Mesothelial cell of epicardium (in vitro differentiated cells): Measurements from ENCODE around the gene NRSN2. TPM values are rescaled to one million over a fixed set of nuclear protein-coding genes. Genes with fewer than 3 reads are reported as not detected.
"Not testable (repeated sequence)": the region's sequence is repeated elsewhere in the genome, so short reads cannot be mapped to it uniquely, and the experiment has no call there.

Experiments
- DNase-seq, 2 experiments: peaks; one replicate each; pipeline ENCODE4 v3.0.0; 2021; ENCODE audit warnings: low spot score in 2 of 2; ENCODE audit not compliant: unreplicated experiment in 2 of 2
- H3K27ac Mint-ChIP-seq: 2 replicates; pipeline ENCODE4 v1.8.0; 2021; ENCODE audit warnings: mixed read lengths
- H3K27me3 Mint-ChIP-seq: 2 replicates; pipeline ENCODE4 v1.8.0; 2021; ENCODE audit warnings: low read depth, mixed read lengths
- H3K36me3 Mint-ChIP-seq: 2 replicates; pipeline ENCODE4 v1.8.0; 2021; ENCODE audit warnings: mixed read lengths
- H3K4me1 Mint-ChIP-seq: 2 replicates; pipeline ENCODE4 v1.8.0; 2021; ENCODE audit warnings: mixed read lengths
- H3K4me3 Mint-ChIP-seq: 2 replicates; pipeline ENCODE4 v1.8.0; 2021; ENCODE audit warnings: mild to moderate bottlenecking, moderate library complexity, mixed read lengths
- H3K9me3 Mint-ChIP-seq: 2 replicates; pipeline ENCODE4 v1.8.0; 2021; ENCODE audit warnings: mixed read lengths
- total RNA-seq: library from RNA; stranded (reverse); gene quantifications from 3 replicates; pipeline ENCODE4 v1.2.1, GENCODE V29; 2021
- TF ChIP-seq, protein P1 (sequence below): fragments of 200-600 bp; sonication (generic); IDR thresholded peaks from one replicate; pipeline ENCODE4 v1.5.0; 2021; ENCODE audit warnings: antibody characterized with exemption; ENCODE audit not compliant: unreplicated experiment

The NRSN2 gene
- total RNA-seq, 1 donor from 2014 or later = 46.2 TPM

DNA sequence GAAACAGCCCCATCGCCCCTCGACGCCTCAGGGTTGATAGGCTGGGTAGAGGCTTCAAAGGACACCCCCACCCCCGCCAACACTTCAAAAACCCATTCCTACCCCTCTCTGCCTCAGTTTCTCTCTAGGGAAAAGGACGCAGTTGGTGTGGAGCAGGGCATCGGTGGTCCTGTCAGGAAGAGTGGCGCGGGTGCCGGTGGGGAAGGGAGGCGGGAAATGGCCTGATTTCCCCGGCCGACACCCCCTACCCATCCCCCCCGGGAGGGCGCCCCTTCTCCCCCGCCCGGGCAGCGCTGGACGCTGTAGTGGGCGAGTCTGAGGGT, 367 bp downstream of the NRSN2 start:
- Mint-ChIP-seq H3K4me3 (peak overlapping the region; percentile 83), H3K27me3 (no peaks in the 10 kb centered on the region), H3K9me3 (no peaks in the 10 kb centered on the region), H3K27ac (peak overlapping the region; percentile 95), H3K4me1 (peaks cover 14% of the 10 kb centered on the region), H3K36me3 (peaks cover 9% of the 10 kb centered on the region)
- no peak for DNase-seq
- TF ChIP-seq, protein P1, sequence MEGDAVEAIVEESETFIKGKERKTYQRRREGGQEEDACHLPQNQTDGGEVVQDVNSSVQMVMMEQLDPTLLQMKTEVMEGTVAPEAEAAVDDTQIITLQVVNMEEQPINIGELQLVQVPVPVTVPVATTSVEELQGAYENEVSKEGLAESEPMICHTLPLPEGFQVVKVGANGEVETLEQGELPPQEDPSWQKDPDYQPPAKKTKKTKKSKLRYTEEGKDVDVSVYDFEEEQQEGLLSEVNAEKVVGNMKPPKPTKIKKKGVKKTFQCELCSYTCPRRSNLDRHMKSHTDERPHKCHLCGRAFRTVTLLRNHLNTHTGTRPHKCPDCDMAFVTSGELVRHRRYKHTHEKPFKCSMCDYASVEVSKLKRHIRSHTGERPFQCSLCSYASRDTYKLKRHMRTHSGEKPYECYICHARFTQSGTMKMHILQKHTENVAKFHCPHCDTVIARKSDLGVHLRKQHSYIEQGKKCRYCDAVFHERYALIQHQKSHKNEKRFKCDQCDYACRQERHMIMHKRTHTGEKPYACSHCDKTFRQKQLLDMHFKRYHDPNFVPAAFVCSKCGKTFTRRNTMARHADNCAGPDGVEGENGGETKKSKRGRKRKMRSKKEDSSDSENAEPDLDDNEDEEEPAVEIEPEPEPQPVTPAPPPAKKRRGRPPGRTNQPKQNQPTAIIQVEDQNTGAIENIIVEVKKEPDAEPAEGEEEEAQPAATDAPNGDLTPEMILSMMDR = no peak

GRCh38 chr20:347640-348484, 951 bp downstream of the NRSN2 start:
- Mint-ChIP-seq H3K4me1 (peaks cover 14% of the 10 kb centered on the region), H3K27me3 (no peaks in the 10 kb centered on the region), H3K27ac (peak overlapping the region; percentile 97), H3K9me3 (no peaks in the 10 kb centered on the region), H3K36me3 (peaks cover 9% of the 10 kb centered on the region), H3K4me3 (peak overlapping the region; percentile 83)
- DNase-seq = peak; percentile 94 to 95
- TF ChIP-seq, protein P1 = no peak

- TF ChIP-seq, protein P1 = no peak
- H3K9me3 Mint-ChIP-seq = no peaks in the 10 kb centered on the region
- H3K36me3 Mint-ChIP-seq = peaks cover 7% of the 10 kb centered on the region
- peaks cover 14% of the 10 kb centered on the region for H3K4me1 Mint-ChIP-seq
- H3K27ac Mint-ChIP-seq = peak overlapping the region; percentile 97
- no peak overlapping the region for H3K4me3 Mint-ChIP-seq
- DNase-seq = no peak
- H3K27me3 Mint-ChIP-seq = no peaks in the 10 kb centered on the region
These were observed 2.3 kb downstream of the NRSN2 start for GRCh38 chr20:348972-349841.

DNA sequence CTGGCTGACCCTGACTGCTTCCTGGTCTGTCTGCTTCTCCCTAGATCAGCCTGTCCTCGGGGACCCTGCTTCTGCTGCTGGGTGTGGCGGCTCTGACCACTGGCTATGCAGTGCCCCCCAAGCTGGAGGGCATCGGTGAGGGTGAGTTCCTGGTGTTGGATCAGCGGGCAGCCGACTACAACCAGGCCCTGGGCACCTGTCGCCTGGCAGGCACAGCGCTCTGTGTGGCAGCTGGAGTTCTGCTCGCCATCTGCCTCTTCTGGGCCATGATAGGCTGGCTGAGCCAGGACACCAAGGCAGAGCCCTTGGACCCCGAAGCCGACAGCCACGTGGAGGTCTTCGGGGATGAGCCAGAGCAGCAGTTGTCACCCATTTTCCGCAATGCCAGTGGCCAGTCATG, 6.3 kb downstream of the NRSN2 start:
- peaks cover 4% of the 10 kb centered on the region for H3K36me3 Mint-ChIP-seq
- H3K27me3 Mint-ChIP-seq = no peaks in the 10 kb centered on the region
- no peak overlapping the region for H3K27ac Mint-ChIP-seq
- no peaks in the 10 kb centered on the region for H3K9me3 Mint-ChIP-seq
- DNase-seq = no peak
- TF ChIP-seq, protein P1 = no peak
- no peak overlapping the region for H3K4me3 Mint-ChIP-seq
- H3K4me1 Mint-ChIP-seq = peaks cover 20% of the 10 kb centered on the region

GRCh38 chr20:354298-354977, 7.5 kb downstream of the NRSN2 start:
- TF ChIP-seq, protein P1 = peak; percentile 85
- Mint-ChIP-seq H3K27ac (no peak overlapping the region), H3K36me3 (peaks cover 2% of the 10 kb centered on the region), H3K4me1 (peaks cover 16% of the 10 kb centered on the region), H3K4me3 (no peak overlapping the region), H3K27me3 (no peaks in the 10 kb centered on the region), H3K9me3 (no peaks in the 10 kb centered on the region)
- peak; percentile 55 to 81 for DNase-seq

GRCh38 chr20:356154-356553, 9.2 kb downstream of the NRSN2 start:
- H3K4me3 Mint-ChIP-seq, DNase-seq, H3K27me3 Mint-ChIP-seq, H3K9me3 Mint-ChIP-seq, H3K36me3 Mint-ChIP-seq: not testable (repeated sequence)
- peak overlapping the region; percentile 26 for H3K27ac Mint-ChIP-seq
- H3K4me1 Mint-ChIP-seq = peaks cover 30% of the 10 kb centered on the region
